Psoas muscle (tissue), 8 donors: ENCODE data around the gene VWA1. TPM values are rescaled to one million over a fixed set of nuclear protein-coding genes. Genes with fewer than 3 reads are reported as not detected.
"Not testable (repeated sequence)": the region's sequence is repeated elsewhere in the genome, so short reads cannot be mapped to it uniquely, and the experiment has no call there.

ENCODE experiments used
- ATAC-seq, 4 donors: fragments of 200-7000 bp; cut with Tn5 transposase; one replicate each; pipeline ENCODE4 v1.9.1; 2020; ENCODE audit warnings: moderate library complexity in 3 of 4, mild to moderate bottlenecking in 2 of 4
- DNase-seq, 2 donors: peaks; one replicate each; pipeline ENCODE4 v3.0.0-alpha.2; 2020
- H3K27ac ChIP-seq: fragments of 200-600 bp; one replicate; pipeline ENCODE4 v1.8.0; 2022
- H3K27me3 ChIP-seq, 3 donors: fragments of 200-600 bp in 1 of 3; one replicate each; pipeline versions ENCODE4 v1.6.1 to v1.8.0; 2013 to 2022; ENCODE audit warnings: low read length in 2 of 3, mild to moderate bottlenecking in 2 of 3, moderate library complexity in 1 of 3; ENCODE audit not compliant: insufficient read depth in 3 of 3
- H3K36me3 ChIP-seq, 2 donors: fragments of 200-600 bp in 1 of 2; one replicate each; pipeline versions ENCODE4 v1.6.1 to v1.8.0; 2013 to 2022; ENCODE audit warnings: low read depth in 1 of 2, mild to moderate bottlenecking in 1 of 2, moderate library complexity in 1 of 2; ENCODE audit not compliant: insufficient read depth in 1 of 2
- H3K4me1 ChIP-seq: fragments of 200-600 bp; one replicate; pipeline ENCODE4 v1.8.0; 2022
- H3K4me3 ChIP-seq: fragments of 200-600 bp; one replicate; pipeline ENCODE4 v1.8.0; 2022; ENCODE audit warnings: mild to moderate bottlenecking
- H3K9me3 ChIP-seq: fragments of 200-600 bp; one replicate; pipeline ENCODE4 v1.8.0; 2022
- CTCF ChIP-seq: fragments of 200-600 bp; IDR thresholded peaks from one replicate; pipeline ENCODE4 v1.8.0; 2022; ENCODE audit warnings: antibody characterized with exemption
- WGBS, 3 donors: extraction: QIAGEN DNeasy Blood & Tissue Kit; methylation state at CpG; one replicate each; pipeline versions ENCODE4 v1.1.6 to v1.1.7; 2013; 5-methylcytosine and 5-hydroxymethylcytosine counted together
- intact Hi-C, 2 donors: fragments of 100-400 bp; cut with DNase I; formaldehyde crosslinking; loops; one replicate each; pipeline versions ENCODE4 v1.11.0 to v1.14.2; 2022
- polyA plus RNA-seq, 3 donors: library from polyadenylated mRNA; stranded (reverse); fragments of 200-250 nt; gene quantifications; one replicate each; pipeline ENCODE4 v1.2.3, GENCODE V29; 2013
- total RNA-seq, 4 donors: library from RNA; stranded (reverse); fragmentation: NEBNext Ultra II Directional in 2 of 4; extraction: Animal tissue kit (Norgen Biotek cat#: 25700) in 2 of 4; gene quantifications; one replicate each; pipeline versions ENCODE4 v1.2.1 to v1.2.4, GENCODE V29; 2021 to 2023
- donor health status: healthy with polysubstance abuse.
- donor health status: DM: no; HTN: no; CAD: no; lungs with moderate emphysema.
- donor health status: Bipolar disorder and iron deficiency.
- donor health status: healthy.
- donor health status: DM: yes; HTN: yes; CAD: no.
- donor health status: DM: no; HTN: no; CAD: no.
- donor health status: DM: no; HTN: no; CAD: no.
- donor health status: DM: yes; HTN: yes; CAD: no.

VWA1 gene
- total and polyA plus RNA-seq, 7 donors = 1.4 to 25.3 (median 7.8) TPM

- Histone ChIP-seq H3K9me3 (no peaks in the 10 kb centered on the region), H3K36me3 (peaks cover 10 to 58% of the 10 kb centered on the region in 2 donors), H3K4me3 (no peak overlapping the region), H3K27me3 (no peaks in the 10 kb centered on the region), H3K4me1 (peaks cover 38% of the 10 kb centered on the region), H3K27ac (no peak overlapping the region)
- no peak for ATAC-seq
- no peak for TF ChIP-seq CTCF
- WGBS, 3 donors = 73 to 87% (median 74%) methylated on average over 7 of the region's 7 CpGs
- no peak for DNase-seq
- intact Hi-C loops = loop anchor here in 1 of 2 donors (10.0 kb wide), 1 partner anchor 101 kb away; no protein-coding TSS in a partner anchor
Observed at GRCh38 chr1:1403653-1404052, 31.8 kb upstream of the VWA1 start.

- Histone ChIP-seq H3K4me1 (peaks cover 32% of the 10 kb centered on the region), H3K9me3 (no peaks in the 10 kb centered on the region), H3K27me3 (no peaks in the 10 kb centered on the region), H3K27ac (peak overlapping the region; percentile 83), H3K4me3 (peak overlapping the region; percentile 92), H3K36me3 (peaks cover 9 to 53% of the 10 kb centered on the region in 2 donors)
- DNase-seq (peak in 1 of 2 donors; percentile 52), ATAC-seq (peak in 1 of 4 donors; percentile 6)
- TF ChIP-seq CTCF = no peak
- WGBS, 3 donors = 37 to 47% (median 40%) methylated on average over 38 to 43 of the region's 43 CpGs
- intact Hi-C loops = loop anchor here in 1 of 2 donors (5.0 to 10.0 kb wide), 2 partner anchors 36 to 99 kb away; no protein-coding TSS in a partner anchor
Observed at GRCh38 chr1:1406101-1406820, 29.2 kb upstream of the VWA1 start.

GRCh38 chr1:1406821-1407635 is 28.5 kb upstream of the VWA1 start, which contains the start of gene MRPL20:
TSS of gene MRPL20 (minus strand) at chr1:1407293. CDS start at chr1:1407217, 76 bp downstream.
- Histone ChIP-seq H3K4me3 (peak within 1 kb of the TSS; percentile 92), H3K4me1 (peaks cover 29% of the 10 kb centered on the region), H3K9me3 (no peaks in the 10 kb centered on the region), H3K36me3 (peaks cover 5 to 46% of the 10 kb centered on the region in 2 donors), H3K27ac (peak within 1 kb of the TSS; percentile 83), H3K27me3 (no peaks in the 10 kb centered on the region)
- 0 to 1% (median 1%) methylated on average over 82 to 98 of the region's 98 CpGs for WGBS, 3 donors
- peak; percentile 96 to 98 for DNase-seq
- ATAC-seq = peak; percentile 97 to 99 (median 98)
- intact Hi-C loops = loop anchor here in 1 of 2 donors (5.0 to 10.0 kb wide), 2 partner anchors 35 to 98 kb away; no protein-coding TSS in a partner anchor
- no peak for TF ChIP-seq CTCF

GRCh38 chr1:1407636-1408318 is 27.7 kb upstream of the VWA1 start:
- intact Hi-C loops = loop anchor here in 1 of 2 donors (5.0 to 10.0 kb wide), 2 partner anchors 35 to 97 kb away; no protein-coding TSS in a partner anchor
- no peaks in the 10 kb centered on the region for H3K27me3 ChIP-seq
- TF ChIP-seq CTCF = no peak
- peaks cover 5 to 38% of the 10 kb centered on the region in 2 donors for H3K36me3 ChIP-seq
- WGBS, 3 donors = 8 to 18% (median 10%) methylated on average over 22 to 41 of the region's 41 CpGs
- H3K9me3 ChIP-seq = no peaks in the 10 kb centered on the region
- ATAC-seq = peak in 3 of 4 donors; percentile 19 to 27 (median 21)
- H3K27ac ChIP-seq = peak overlapping the region; percentile 83
- H3K4me1 ChIP-seq = peaks cover 26% of the 10 kb centered on the region
- H3K4me3 ChIP-seq = peak overlapping the region; percentile 92
- DNase-seq = no peak

GRCh38 chr1:1410238-1410637 is 25.3 kb upstream of the VWA1 start:
- intact Hi-C loops, H3K4me3 ChIP-seq, ATAC-seq, H3K27me3 ChIP-seq, H3K27ac ChIP-seq, H3K9me3 ChIP-seq, DNase-seq: not testable (repeated sequence)
- peaks cover 3 to 14% of the 10 kb centered on the region in 2 donors for H3K36me3 ChIP-seq
- peaks cover 26% of the 10 kb centered on the region for H3K4me1 ChIP-seq
- 58 to 67% (median 63%) methylated on average over 8 of the region's 8 CpGs for WGBS, 3 donors
